Transverse colon (tissue), 4 donors: ENCODE results near the gene PDLIM1.
A peak's percentile ranks its signal among the peaks of the same experiment; 100 is the strongest.

Experiments
- CTCF ChIP-seq, 5 experiments: fragments of 200-600 bp in 3 of 5; fragments of 450-650 bp in 2 of 5; sonication (generic) in 3 of 5; IDR thresholded peaks; 1 replicate in 2 of 5; 2 replicates in 3 of 5; pipeline ENCODE4 v1.5.1; 2016 to 2017; ENCODE audit warnings: antibody characterized with exemption in 5 of 5, inconsistent platforms in 3 of 5, mild to moderate bottlenecking in 2 of 5, moderate library complexity in 1 of 5
- POLR2AphosphoS5 ChIP-seq, 3 donors: sonication (generic); formaldehyde crosslinking; IDR thresholded peaks; one replicate each; pipeline ENCODE4 v1.6.1; 2016; ENCODE audit warnings: antibody characterized with exemption in 3 of 3

- TF ChIP-seq POLR2AphosphoS5 (IDR thresholded peaks at IDR 0.05) (peak; percentile 45 to 75 (median 62)), CTCF (IDR thresholded peaks at IDR 0.05) (no peak)
Measured at GRCh38 chr10:95288303-95288702, 2.5 kb downstream of the PDLIM1 start.
